ENCODE measurements around the gene MARF1.
"Not testable (repeated sequence)": the region's sequence is repeated elsewhere in the genome, so short reads cannot be mapped to it uniquely, and the experiment has no call there.

Gene MARF1

DNA sequence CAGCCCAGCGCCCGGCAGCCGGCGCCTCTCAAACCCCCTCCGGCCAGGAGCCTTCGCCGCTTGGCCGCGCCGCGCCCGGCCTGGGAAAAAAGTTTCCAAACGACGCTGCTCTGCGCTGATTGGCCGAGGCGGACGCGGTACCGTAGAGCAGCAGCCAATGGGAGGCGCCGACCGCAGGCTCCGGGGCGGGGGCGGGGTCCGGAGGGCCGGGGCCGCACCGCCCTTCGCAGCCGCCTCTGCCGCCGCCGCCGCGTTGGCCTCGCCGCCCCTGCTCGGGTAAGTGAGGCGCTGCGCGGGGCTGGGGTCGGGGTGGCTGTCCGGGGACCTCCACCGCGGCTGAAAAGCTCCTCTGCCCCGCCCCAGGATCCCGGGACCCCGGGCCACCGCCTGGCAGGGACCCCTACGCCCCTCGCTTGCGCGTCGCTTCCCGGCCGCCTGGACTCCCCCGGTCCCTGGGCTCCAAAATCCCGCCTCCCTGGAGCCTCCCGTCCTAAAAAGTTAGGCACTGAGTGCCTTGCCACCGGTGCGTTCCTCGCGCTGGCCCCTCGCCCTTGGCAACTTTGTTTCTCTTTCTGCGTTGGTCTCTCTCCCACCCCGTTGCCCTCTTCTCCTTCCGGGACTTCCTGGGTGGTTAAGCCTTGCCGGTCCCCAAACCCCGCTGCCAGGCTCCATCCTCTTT, 7.2 kb upstream of the MARF1 start, which contains the start of gene NDE1:
NDE1 (plus strand) TSS at position 227 of the 679 bp plus-strand sequence. CDS start 14,534 bp downstream, outside the sequence.
- Histone ChIP-seq H3K27me3 (ENCODE audit: control insufficient read depth in 3 of 3, insufficient read depth in 3 of 3, low read depth in 1 of 3, low read length in 3 of 3) (no peaks in the 10 kb centered on the region), H3K79me1 (ENCODE audit: low read depth, low read length) (peaks cover 6% of the 10 kb centered on the region), H3K18ac (ENCODE audit: low read length) (peak within 1 kb of the TSS; percentile 97), H3K9ac (ENCODE audit: low read depth, low read length, poor library complexity) (peak within 1 kb of the TSS; percentile 95), H2AFZ (ENCODE audit: low read length) (peak within 1 kb of the TSS; percentile 91), H3K4me3 (ENCODE audit: low read length in 2 of 2) (peak within 1 kb of the TSS; percentile 92), H4K91ac (ENCODE audit: low read depth, low read length, poor library complexity) (no peak within 1 kb of the TSS), H3K4me2 (ENCODE audit: insufficient read depth, low read length, poor library complexity, severe bottlenecking) (peak within 1 kb of the TSS; percentile 83), H3K36me3 (replicated peaks in 1 of 2; ENCODE audit: control insufficient read depth in 2 of 2, insufficient read depth in 2 of 2, low read length in 2 of 2) (peaks cover 3 to 14% of the 10 kb centered on the region in 2 donors), H2AK5ac (ENCODE audit: low read depth, low read length) (peak within 1 kb of the TSS; percentile 63), H3K27ac (replicated peaks; ENCODE audit: low read length) (peak within 1 kb of the TSS; percentile 58), H2BK15ac (ENCODE audit: low read length) (peak within 1 kb of the TSS; percentile 97), H2BK5ac (ENCODE audit: low read length) (no peak within 1 kb of the TSS), H3K14ac (ENCODE audit: low read length) (peak within 1 kb of the TSS; percentile 82), H3K4ac (ENCODE audit: low read length) (peak within 1 kb of the TSS; percentile 76), H3K9me3 (replicated peaks in 1 of 2; ENCODE audit: control insufficient read depth in 2 of 2, insufficient read depth in 1 of 2, low read depth in 1 of 2, low read length in 2 of 2) (no peaks in the 10 kb centered on the region), H4K8ac (ENCODE audit: low read depth, low read length) (no peak within 1 kb of the TSS), H3K4me1 (ENCODE audit: control insufficient read depth in 2 of 2, insufficient read depth in 1 of 2, low read depth in 1 of 2, low read length in 2 of 2) (peaks cover 3 to 4% of the 10 kb centered on the region in 2 donors), H2BK120ac (ENCODE audit: low read depth, low read length) (no peak within 1 kb of the TSS), H2BK12ac (ENCODE audit: low read length) (no peak within 1 kb of the TSS), H3K23ac (ENCODE audit: low read depth, low read length, poor library complexity) (peak within 1 kb of the TSS; percentile 65)
- WGBS, 2 donors (ENCODE audit: extremely low coverage in 2 of 2, insufficient read length in 2 of 2, insufficient replicate concordance in 1 of 2): no CpG with 5 or more reads among the region's 71 CpGs
- DNase-seq (ENCODE audit: low spot score): peak; percentile 93

DNA sequence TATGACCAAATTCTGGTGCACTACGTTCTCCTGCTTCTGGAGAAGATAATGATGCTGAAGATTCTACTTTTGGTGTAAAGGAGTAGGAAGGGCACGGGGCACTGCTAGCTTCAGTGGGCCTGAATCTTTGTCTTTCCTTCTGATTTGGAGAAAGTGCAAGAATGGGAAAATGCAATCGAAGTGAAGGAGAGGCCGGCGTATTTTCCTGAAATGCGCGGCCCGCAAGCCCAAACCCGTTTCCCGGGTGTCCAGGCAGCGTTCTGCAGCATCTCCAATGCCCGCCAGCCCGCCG, 6.7 kb upstream of the MARF1 start:
- Histone ChIP-seq H3K4me3 (ENCODE audit: low read length in 2 of 2) (peak overlapping the region; percentile 73 to 92), H3K36me3 (replicated peaks in 1 of 2; ENCODE audit: control insufficient read depth in 2 of 2, insufficient read depth in 2 of 2, low read length in 2 of 2) (peaks cover 3 to 14% of the 10 kb centered on the region in 2 donors), H3K18ac (ENCODE audit: low read length) (peak overlapping the region; percentile 0), H4K91ac (ENCODE audit: low read depth, low read length, poor library complexity) (no peak overlapping the region), H3K27me3 (ENCODE audit: control insufficient read depth in 3 of 3, insufficient read depth in 3 of 3, low read depth in 1 of 3, low read length in 3 of 3) (no peaks in the 10 kb centered on the region), H2BK12ac (ENCODE audit: low read length) (no peak overlapping the region), H3K23ac (ENCODE audit: low read depth, low read length, poor library complexity) (peak overlapping the region; percentile 65), H3K14ac (ENCODE audit: low read length) (no peak overlapping the region), H2BK5ac (ENCODE audit: low read length) (no peak overlapping the region), H3K4me2 (ENCODE audit: insufficient read depth, low read length, poor library complexity, severe bottlenecking) (peak overlapping the region; percentile 54), H4K8ac (ENCODE audit: low read depth, low read length) (no peak overlapping the region), H3K9me3 (replicated peaks in 1 of 2; ENCODE audit: control insufficient read depth in 2 of 2, insufficient read depth in 1 of 2, low read depth in 1 of 2, low read length in 2 of 2) (no peaks in the 10 kb centered on the region), H3K27ac (replicated peaks; ENCODE audit: low read length) (peak overlapping the region; percentile 19), H2AK5ac (ENCODE audit: low read depth, low read length) (no peak overlapping the region), H2BK120ac (ENCODE audit: low read depth, low read length) (no peak overlapping the region), H3K4me1 (ENCODE audit: control insufficient read depth in 2 of 2, insufficient read depth in 1 of 2, low read depth in 1 of 2, low read length in 2 of 2) (peaks cover 3 to 4% of the 10 kb centered on the region in 2 donors), H2AFZ (ENCODE audit: low read length) (peak overlapping the region; percentile 91), H3K4ac (ENCODE audit: low read length) (no peak overlapping the region), H2BK15ac (ENCODE audit: low read length) (no peak overlapping the region), H3K9ac (ENCODE audit: low read depth, low read length, poor library complexity) (no peak overlapping the region), H3K79me1 (ENCODE audit: low read depth, low read length) (peaks cover 6% of the 10 kb centered on the region)
- WGBS, 2 donors (ENCODE audit: extremely low coverage in 2 of 2, insufficient read length in 2 of 2, insufficient replicate concordance in 1 of 2): no CpG with 5 or more reads among the region's 14 CpGs
- no peak for DNase-seq (ENCODE audit: low spot score)

DNA sequence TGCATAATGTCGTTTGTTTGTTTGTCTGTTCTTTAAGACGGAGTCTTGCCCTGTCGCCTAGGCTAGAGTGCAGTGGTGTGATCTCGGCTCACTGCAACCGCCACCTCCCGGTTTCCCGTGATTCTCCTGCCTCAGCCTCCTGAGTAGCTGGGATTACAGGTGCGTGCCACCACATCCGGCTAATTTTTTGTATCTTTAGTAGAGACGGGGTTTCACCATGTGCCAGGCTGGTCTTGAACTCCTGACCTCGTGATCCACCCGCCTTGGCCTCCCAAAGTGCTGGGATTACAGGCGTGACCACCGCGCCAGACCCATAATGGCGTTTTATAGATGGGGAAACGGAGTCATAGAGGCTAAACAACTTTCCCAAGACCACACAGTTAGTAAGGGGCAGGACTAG, 6.4 kb upstream of the MARF1 start:
- not testable (repeated sequence) for H3K18ac ChIP-seq (ENCODE audit: low read length)

GRCh38 chr16:15648135-15648730, 5.3 kb upstream of the MARF1 start:
- H3K4me2 ChIP-seq (ENCODE audit: insufficient read depth, low read length, poor library complexity, severe bottlenecking): no peak overlapping the region
- H4K91ac ChIP-seq (ENCODE audit: low read depth, low read length, poor library complexity): no peak overlapping the region
- H2BK12ac ChIP-seq (ENCODE audit: low read length): no peak overlapping the region
- no peak overlapping the region for H2BK15ac ChIP-seq (ENCODE audit: low read length)
- no peak for DNase-seq (ENCODE audit: low spot score)
- H3K4ac ChIP-seq (ENCODE audit: low read length): no peak overlapping the region
- H3K9ac ChIP-seq (ENCODE audit: low read depth, low read length, poor library complexity): no peak overlapping the region
- H2AK5ac ChIP-seq (ENCODE audit: low read depth, low read length): no peak overlapping the region
- no peak overlapping the region for H2BK120ac ChIP-seq (ENCODE audit: low read depth, low read length)
- H3K79me1 ChIP-seq (ENCODE audit: low read depth, low read length): peaks cover 6% of the 10 kb centered on the region
- H3K14ac ChIP-seq (ENCODE audit: low read length): no peak overlapping the region
- no CpG with 5 or more reads among the region's 9 CpGs for WGBS, 2 donors (ENCODE audit: extremely low coverage in 2 of 2, insufficient read length in 2 of 2, insufficient replicate concordance in 1 of 2)
- H3K27me3 ChIP-seq (ENCODE audit: control insufficient read depth in 3 of 3, insufficient read depth in 3 of 3, low read depth in 1 of 3, low read length in 3 of 3): no peaks in the 10 kb centered on the region
- no peak overlapping the region for H3K23ac ChIP-seq (ENCODE audit: low read depth, low read length, poor library complexity)
- H2BK5ac ChIP-seq (ENCODE audit: low read length): no peak overlapping the region
- no peaks in the 10 kb centered on the region for H3K9me3 ChIP-seq (replicated peaks in 1 of 2; ENCODE audit: control insufficient read depth in 2 of 2, insufficient read depth in 1 of 2, low read depth in 1 of 2, low read length in 2 of 2)
- no peak overlapping the region for H2AFZ ChIP-seq (ENCODE audit: low read length)
- peaks cover 3 to 13% of the 10 kb centered on the region in 2 donors for H3K36me3 ChIP-seq (replicated peaks in 1 of 2; ENCODE audit: control insufficient read depth in 2 of 2, insufficient read depth in 2 of 2, low read length in 2 of 2)
- H3K27ac ChIP-seq (replicated peaks; ENCODE audit: low read length): no peak overlapping the region
- no peak overlapping the region for H3K18ac ChIP-seq (ENCODE audit: low read length)
- H4K8ac ChIP-seq (ENCODE audit: low read depth, low read length): no peak overlapping the region
- no peak overlapping the region for H3K4me3 ChIP-seq (ENCODE audit: low read length in 2 of 2)
- peaks cover 6 to 10% of the 10 kb centered on the region in 2 donors for H3K4me1 ChIP-seq (ENCODE audit: control insufficient read depth in 2 of 2, insufficient read depth in 1 of 2, low read depth in 1 of 2, low read length in 2 of 2)

More for the DNA sequence above, 6.4 kb upstream of the MARF1 start:
- not testable (repeated sequence) for H3K27ac ChIP-seq (replicated peaks; ENCODE audit: low read length); H2BK5ac ChIP-seq (ENCODE audit: low read length); H2BK12ac ChIP-seq (ENCODE audit: low read length); H4K91ac ChIP-seq (ENCODE audit: low read depth, low read length, poor library complexity); H2AK5ac ChIP-seq (ENCODE audit: low read depth, low read length); H2BK120ac ChIP-seq (ENCODE audit: low read depth, low read length); H3K4ac ChIP-seq (ENCODE audit: low read length); H3K9me3 ChIP-seq (replicated peaks in 1 of 2; ENCODE audit: control insufficient read depth in 2 of 2, insufficient read depth in 1 of 2, low read depth in 1 of 2, low read length in 2 of 2); H3K14ac ChIP-seq (ENCODE audit: low read length); H3K27me3 ChIP-seq (ENCODE audit: control insufficient read depth in 3 of 3, insufficient read depth in 3 of 3, low read depth in 1 of 3, low read length in 3 of 3); H3K9ac ChIP-seq (ENCODE audit: low read depth, low read length, poor library complexity); DNase-seq (ENCODE audit: low spot score); H2BK15ac ChIP-seq (ENCODE audit: low read length); H4K8ac ChIP-seq (ENCODE audit: low read depth, low read length); H3K4me1 ChIP-seq (ENCODE audit: control insufficient read depth in 2 of 2, insufficient read depth in 1 of 2, low read depth in 1 of 2, low read length in 2 of 2); H3K23ac ChIP-seq (ENCODE audit: low read depth, low read length, poor library complexity); H3K79me1 ChIP-seq (ENCODE audit: low read depth, low read length)
- peak overlapping the region; percentile 91 for H2AFZ ChIP-seq (ENCODE audit: low read length)
- peaks cover 3 to 14% of the 10 kb centered on the region in 2 donors for H3K36me3 ChIP-seq (replicated peaks in 1 of 2; ENCODE audit: control insufficient read depth in 2 of 2, insufficient read depth in 2 of 2, low read length in 2 of 2)
- WGBS, 2 donors (ENCODE audit: extremely low coverage in 2 of 2, insufficient read length in 2 of 2, insufficient replicate concordance in 1 of 2): no CpG with 5 or more reads among the region's 17 CpGs
- peak overlapping the region in 1 of 2 donors; percentile 92 for H3K4me3 ChIP-seq (ENCODE audit: low read length in 2 of 2)
- peak overlapping the region; percentile 54 for H3K4me2 ChIP-seq (ENCODE audit: insufficient read depth, low read length, poor library complexity, severe bottlenecking)
